Measurements from ENCODE around the gene NCEH1. TPM values are rescaled to one million over a fixed set of nuclear protein-coding genes. Genes with fewer than 3 reads are reported as not detected.

The NCEH1 gene
- total and polyA plus RNA-seq, 9 of the 15 experiments (the other 6 are each of a cell fraction or from before 2014, with no cell fraction given): 1.3 to 5.0 (median 2.8) TPM

GRCh38 chr3:172710664-172711453 lies at the start of gene NCEH1 (continued):
- TF ChIP-seq E2F5 (CRISPR knock-in tag; IDR thresholded peaks at IDR 0.05): 0 out of 2 replicates have a peak, but pooled peaks have one; percentile 55
- TF ChIP-seq OTX1 (CRISPR knock-in tag; IDR thresholded peaks at IDR 0.05): no peak
- TF ChIP-seq SMAD4 (CRISPR knock-in tag; conservative IDR thresholded peaks at IDR 0.05): peak; percentile 44; the same call in 1 of the 2 replicates
- TF ChIP-seq, protein P1, sequence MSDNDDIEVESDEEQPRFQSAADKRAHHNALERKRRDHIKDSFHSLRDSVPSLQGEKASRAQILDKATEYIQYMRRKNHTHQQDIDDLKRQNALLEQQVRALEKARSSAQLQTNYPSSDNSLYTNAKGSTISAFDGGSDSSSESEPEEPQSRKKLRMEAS (CRISPR knock-in tag; IDR thresholded peaks at IDR 0.05): peak; percentile 56; the same call in 1 of the 2 replicates
- no peak for TF ChIP-seq ZNF586 (CRISPR knock-in tag; conservative IDR thresholded peaks at IDR 0.05)
- no peak for TF ChIP-seq ZNF408 (CRISPR knock-in tag; IDR thresholded peaks at IDR 0.05; ENCODE audit: low read depth)
- no peak for TF ChIP-seq TAF7 (tag; IDR thresholded peaks at IDR 0.05)
- TF ChIP-seq SAP30 (IDR thresholded peaks at IDR 0.05; ENCODE audit: borderline replicate concordance, insufficient read depth, low read depth, low read length, poor library complexity, severe bottlenecking): peak; percentile 50
- TF ChIP-seq IRF9 (tag; IDR thresholded peaks at IDR 0.05): peak; percentile 52
- TF ChIP-seq CCNT2 (IDR thresholded peaks at IDR 0.05; ENCODE audit: borderline replicate concordance, extremely low read depth, insufficient read length, low read depth, low read length): no peak
- peak; percentile 81 for TF ChIP-seq GABPA (tag; conservative IDR thresholded peaks at IDR 0.05; ENCODE audit: low read depth)
- peak; percentile 47 to 57; a peak in 2 of 4 replicates for TF ChIP-seq TEAD1 (CRISPR knock-in tag; IDR thresholded peaks at IDR 0.05)
- TF ChIP-seq ZNF143 (CRISPR knock-in tag; IDR thresholded peaks at IDR 0.05): no peak
- no peak for TF ChIP-seq SIX5 (IDR thresholded peaks at IDR 0.05; ENCODE audit: borderline replicate concordance in 1 of 2, insufficient read depth in 1 of 2, low read depth in 1 of 2, low read length in 2 of 2)
- TF ChIP-seq CC2D1A (IDR thresholded peaks at IDR 0.05): peak; percentile 73; the same call in 1 of the 2 replicates
- peak; percentile 61 to 82 for TF ChIP-seq RAD21 (CRISPR knock-in tag; conservative IDR thresholded peaks at IDR 0.05 in 1 of 2, IDR thresholded peaks at IDR 0.05 in 1 of 2)
- TF ChIP-seq, protein P2, sequence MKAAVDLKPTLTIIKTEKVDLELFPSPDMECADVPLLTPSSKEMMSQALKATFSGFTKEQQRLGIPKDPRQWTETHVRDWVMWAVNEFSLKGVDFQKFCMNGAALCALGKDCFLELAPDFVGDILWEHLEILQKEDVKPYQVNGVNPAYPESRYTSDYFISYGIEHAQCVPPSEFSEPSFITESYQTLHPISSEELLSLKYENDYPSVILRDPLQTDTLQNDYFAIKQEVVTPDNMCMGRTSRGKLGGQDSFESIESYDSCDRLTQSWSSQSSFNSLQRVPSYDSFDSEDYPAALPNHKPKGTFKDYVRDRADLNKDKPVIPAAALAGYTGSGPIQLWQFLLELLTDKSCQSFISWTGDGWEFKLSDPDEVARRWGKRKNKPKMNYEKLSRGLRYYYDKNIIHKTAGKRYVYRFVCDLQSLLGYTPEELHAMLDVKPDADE (conservative IDR thresholded peaks at IDR 0.05; ENCODE audit: control insufficient read depth, low read depth, low read length): no peak; the same call in 1 of the 2 replicates
- TF ChIP-seq, protein P3, sequence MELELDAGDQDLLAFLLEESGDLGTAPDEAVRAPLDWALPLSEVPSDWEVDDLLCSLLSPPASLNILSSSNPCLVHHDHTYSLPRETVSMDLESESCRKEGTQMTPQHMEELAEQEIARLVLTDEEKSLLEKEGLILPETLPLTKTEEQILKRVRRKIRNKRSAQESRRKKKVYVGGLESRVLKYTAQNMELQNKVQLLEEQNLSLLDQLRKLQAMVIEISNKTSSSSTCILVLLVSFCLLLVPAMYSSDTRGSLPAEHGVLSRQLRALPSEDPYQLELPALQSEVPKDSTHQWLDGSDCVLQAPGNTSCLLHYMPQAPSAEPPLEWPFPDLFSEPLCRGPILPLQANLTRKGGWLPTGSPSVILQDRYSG (tag; conservative IDR thresholded peaks at IDR 0.05; ENCODE audit: low read depth): no peak
- TF ChIP-seq, protein P4, sequence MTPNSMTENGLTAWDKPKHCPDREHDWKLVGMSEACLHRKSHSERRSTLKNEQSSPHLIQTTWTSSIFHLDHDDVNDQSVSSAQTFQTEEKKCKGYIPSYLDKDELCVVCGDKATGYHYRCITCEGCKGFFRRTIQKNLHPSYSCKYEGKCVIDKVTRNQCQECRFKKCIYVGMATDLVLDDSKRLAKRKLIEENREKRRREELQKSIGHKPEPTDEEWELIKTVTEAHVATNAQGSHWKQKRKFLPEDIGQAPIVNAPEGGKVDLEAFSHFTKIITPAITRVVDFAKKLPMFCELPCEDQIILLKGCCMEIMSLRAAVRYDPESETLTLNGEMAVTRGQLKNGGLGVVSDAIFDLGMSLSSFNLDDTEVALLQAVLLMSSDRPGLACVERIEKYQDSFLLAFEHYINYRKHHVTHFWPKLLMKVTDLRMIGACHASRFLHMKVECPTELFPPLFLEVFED (CRISPR knock-in tag; conservative IDR thresholded peaks at IDR 0.05): no peak
